Mesenchymal stem cell (in vitro differentiated cells and primary cell): Measurements from ENCODE around the gene ZSCAN12.
"Not testable (repeated sequence)": the region's sequence is repeated elsewhere in the genome, so short reads cannot be mapped to it uniquely, and the experiment has no call there.

Source experiments
- DNase-seq: peaks from one replicate; pipeline ENCODE4 v3.0.0-alpha.2; 2013
- H2AFZ ChIP-seq: one replicate; pipeline ENCODE4 v1.6.1; 2013; ENCODE audit warnings: low read depth, mild to moderate bottlenecking, control low read depth, inconsistent platforms, low read length, moderate library complexity
- H2AK5ac ChIP-seq: 2 replicates; pipeline ENCODE4 v1.6.1; 2013; ENCODE audit warnings: low read length, moderate library complexity, mild to moderate bottlenecking, inconsistent platforms; ENCODE audit not compliant: severe bottlenecking
- H2BK120ac ChIP-seq: one replicate; pipeline ENCODE4 v1.6.1; 2013; ENCODE audit warnings: low read depth, mild to moderate bottlenecking, inconsistent platforms, low read length, moderate library complexity
- H2BK12ac ChIP-seq, 2 experiments: one replicate each; pipeline ENCODE4 v1.6.1; 2013; ENCODE audit warnings: inconsistent platforms in 2 of 2, low read length in 2 of 2, mild to moderate bottlenecking in 2 of 2, moderate library complexity in 2 of 2, control low read depth in 1 of 2
- H2BK15ac ChIP-seq: one replicate; pipeline ENCODE4 v1.6.1; 2013; ENCODE audit warnings: mild to moderate bottlenecking, low read depth, inconsistent platforms; ENCODE audit not compliant: poor library complexity, severe bottlenecking
- H2BK5ac ChIP-seq: 2 replicates; pipeline ENCODE4 v1.6.1; 2013; ENCODE audit warnings: low read depth, mild to moderate bottlenecking, low read length, control low read depth, inconsistent platforms; ENCODE audit not compliant: poor library complexity, severe bottlenecking
- H3K14ac ChIP-seq, 2 experiments: one replicate each; pipeline ENCODE4 v1.6.1; 2013; ENCODE audit warnings: inconsistent platforms in 2 of 2, low read length in 2 of 2, control low read depth in 1 of 2, mild to moderate bottlenecking in 1 of 2, moderate library complexity in 1 of 2
- H3K18ac ChIP-seq, 2 experiments: one replicate each; pipeline ENCODE4 v1.6.1; 2013; ENCODE audit warnings: inconsistent platforms in 2 of 2, low read length in 2 of 2, control low read depth in 1 of 2, low read depth in 1 of 2, mild to moderate bottlenecking in 1 of 2
- H3K23ac ChIP-seq, 2 experiments: one replicate each; pipeline ENCODE4 v1.6.1; 2013; ENCODE audit warnings: inconsistent platforms in 2 of 2, low read length in 2 of 2, mild to moderate bottlenecking in 2 of 2, moderate library complexity in 2 of 2, control low read depth in 1 of 2
- H3K27ac ChIP-seq: 2 replicates; pipeline ENCODE4 v1.5.1; 2013; ENCODE audit warnings: mild to moderate bottlenecking, moderate library complexity, low read length, control low read depth, inconsistent platforms; ENCODE audit not compliant: poor library complexity, severe bottlenecking
- H3K27me3 ChIP-seq, 2 experiments: 2 replicates each; pipeline versions ENCODE4 v1.6.1 to v1.7.0; 2013; ENCODE audit warnings: low read length in 2 of 2, mild to moderate bottlenecking in 2 of 2, moderate library complexity in 2 of 2, control low read depth in 1 of 2, inconsistent platforms in 1 of 2; ENCODE audit not compliant: control insufficient read depth in 1 of 2, insufficient read depth in 1 of 2
- H3K36me3 ChIP-seq, 2 experiments: 2 replicates each; pipeline versions ENCODE4 v1.6.1 to v1.7.0; 2013; ENCODE audit warnings: low read length in 2 of 2, control low read depth in 1 of 2, inconsistent platforms in 1 of 2, low read depth in 1 of 2, mild to moderate bottlenecking in 1 of 2; ENCODE audit not compliant: insufficient read depth in 2 of 2, control insufficient read depth in 1 of 2
- H3K4ac ChIP-seq, 2 experiments: one replicate each; pipeline ENCODE4 v1.6.1; 2013; ENCODE audit warnings: inconsistent platforms in 2 of 2, low read length in 2 of 2, mild to moderate bottlenecking in 2 of 2, moderate library complexity in 2 of 2, control low read depth in 1 of 2, low read depth in 1 of 2
- H3K4me1 ChIP-seq: 2 replicates; pipeline ENCODE4 v1.6.1; 2013; ENCODE audit warnings: low read depth, low read length, control low read depth; ENCODE audit not compliant: control insufficient read depth, insufficient read depth
- H3K4me2 ChIP-seq: 2 replicates; pipeline ENCODE4 v1.6.1; 2013; ENCODE audit warnings: low read length, mild to moderate bottlenecking, inconsistent platforms; ENCODE audit not compliant: poor library complexity, severe bottlenecking
- H3K4me3 ChIP-seq, 2 experiments: 2 replicates each; pipeline versions ENCODE4 v1.5.1 to v1.7.0; 2013; ENCODE audit warnings: low read length in 2 of 2, mild to moderate bottlenecking in 2 of 2, control low read depth in 1 of 2, low read depth in 1 of 2; ENCODE audit not compliant: insufficient read depth in 1 of 2
- H3K79me1 ChIP-seq: replicated peaks from 2 replicates; pipeline ENCODE4 v1.6.1; 2013; ENCODE audit warnings: mild to moderate bottlenecking, control low read depth, low read length, inconsistent platforms; ENCODE audit not compliant: poor library complexity, severe bottlenecking
- H3K9ac ChIP-seq: 2 replicates; pipeline ENCODE4 v1.7.0; 2013; ENCODE audit warnings: mild to moderate bottlenecking, low read length, moderate library complexity
- H3K9me3 ChIP-seq: 2 replicates; pipeline ENCODE4 v1.7.0; 2013; ENCODE audit warnings: mild to moderate bottlenecking, low read length; ENCODE audit not compliant: control insufficient read depth
- H4K8ac ChIP-seq: one replicate; pipeline ENCODE4 v1.6.1; 2013; ENCODE audit warnings: inconsistent platforms, mild to moderate bottlenecking, low read length, moderate library complexity
- H4K91ac ChIP-seq: one replicate; pipeline ENCODE4 v1.6.1; 2013; ENCODE audit warnings: mild to moderate bottlenecking, low read length, inconsistent platforms
- WGBS: methylation state at CpG from one replicate; pipeline ENCODE4 v1.1.7; 2013; ENCODE audit warnings: mixed read lengths; 5-methylcytosine and 5-hydroxymethylcytosine counted together

The ZSCAN12 gene

DNA sequence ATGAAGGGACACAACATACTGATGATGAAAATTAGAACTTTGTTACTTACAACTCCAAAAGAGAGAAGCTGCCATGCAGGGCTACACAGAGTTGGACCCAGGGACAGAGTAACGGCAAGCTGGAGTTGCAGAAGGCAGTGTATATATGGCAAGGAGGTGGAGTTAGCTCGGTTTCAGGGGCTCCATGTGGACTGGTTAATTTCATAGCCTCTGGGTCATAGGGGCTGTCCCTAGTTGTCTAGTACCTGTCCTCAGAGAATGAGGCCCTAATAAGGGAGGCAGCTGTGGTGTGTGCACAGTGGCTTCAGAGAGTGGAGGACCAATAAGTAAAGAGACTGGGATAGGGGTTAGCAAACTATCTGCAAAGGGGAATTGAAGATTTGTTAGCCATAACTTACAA lies 7.9 kb upstream of the ZSCAN12 start:
- H3K4me3 ChIP-seq: no peak overlapping the region
- no peak overlapping the region for H3K14ac ChIP-seq
- no peak overlapping the region for H3K27ac ChIP-seq
- no peak overlapping the region for H3K18ac ChIP-seq
- no peak for DNase-seq
- H2AK5ac ChIP-seq: no peak overlapping the region
- no peak overlapping the region for H3K4me2 ChIP-seq
- no peak overlapping the region for H4K8ac ChIP-seq
- H3K9me3 ChIP-seq: no peaks in the 10 kb centered on the region
- H2AFZ ChIP-seq: no peak overlapping the region
- no peak overlapping the region for H3K9ac ChIP-seq
- no peak overlapping the region for H4K91ac ChIP-seq
- H3K27me3 ChIP-seq: peaks cover 0 to 9% of the 10 kb centered on the region in 2 experiments
- H3K4ac ChIP-seq: no peak overlapping the region
- H2BK5ac ChIP-seq: no peak overlapping the region
- no peaks in the 10 kb centered on the region for H3K79me1 ChIP-seq
- peak overlapping the region in 1 of 2 experiments; percentile 5 for H3K23ac ChIP-seq
- no peak overlapping the region for H2BK15ac ChIP-seq
- WGBS: 68% methylated on average over 2 of the region's 2 CpGs
- no peak overlapping the region for H2BK120ac ChIP-seq
- no peaks in the 10 kb centered on the region for H3K4me1 ChIP-seq
- no peaks in the 10 kb centered on the region for H3K36me3 ChIP-seq
- no peak overlapping the region for H2BK12ac ChIP-seq

DNA sequence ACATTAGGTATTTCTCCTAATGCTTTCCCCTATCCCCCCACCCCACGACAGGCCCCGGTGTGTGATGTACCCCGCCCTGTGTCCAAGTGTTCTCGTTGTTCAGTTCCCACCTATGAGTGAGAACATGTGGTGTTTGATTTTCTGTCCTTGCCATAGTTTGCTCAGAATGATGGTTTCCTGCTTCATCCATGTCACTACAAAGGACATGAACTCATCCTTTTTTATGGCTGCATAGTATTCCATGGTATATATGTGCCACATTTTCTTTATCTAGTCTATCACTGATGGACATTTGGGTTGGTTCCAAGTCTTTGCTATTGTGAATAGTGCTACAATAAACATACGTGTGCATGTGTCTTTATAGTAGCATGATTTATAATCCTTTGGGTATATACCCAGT lies 4.4 kb upstream of the ZSCAN12 start:
- not testable (repeated sequence) for H2AFZ ChIP-seq, H3K36me3 ChIP-seq, H3K27ac ChIP-seq, H2BK120ac ChIP-seq, H3K23ac ChIP-seq, H3K79me1 ChIP-seq, H3K4ac ChIP-seq, H3K9ac ChIP-seq, H3K4me2 ChIP-seq, H2BK15ac ChIP-seq, H2BK12ac ChIP-seq, H3K4me1 ChIP-seq, H3K14ac ChIP-seq, H2AK5ac ChIP-seq, H3K9me3 ChIP-seq, H2BK5ac ChIP-seq, DNase-seq, H4K91ac ChIP-seq, H4K8ac ChIP-seq, H3K18ac ChIP-seq, H3K4me3 ChIP-seq
- H3K27me3 ChIP-seq: peaks cover 0 to 14% of the 10 kb centered on the region in 2 experiments
- no CpG with 5 or more reads among the region's 5 CpGs for WGBS

DNA sequence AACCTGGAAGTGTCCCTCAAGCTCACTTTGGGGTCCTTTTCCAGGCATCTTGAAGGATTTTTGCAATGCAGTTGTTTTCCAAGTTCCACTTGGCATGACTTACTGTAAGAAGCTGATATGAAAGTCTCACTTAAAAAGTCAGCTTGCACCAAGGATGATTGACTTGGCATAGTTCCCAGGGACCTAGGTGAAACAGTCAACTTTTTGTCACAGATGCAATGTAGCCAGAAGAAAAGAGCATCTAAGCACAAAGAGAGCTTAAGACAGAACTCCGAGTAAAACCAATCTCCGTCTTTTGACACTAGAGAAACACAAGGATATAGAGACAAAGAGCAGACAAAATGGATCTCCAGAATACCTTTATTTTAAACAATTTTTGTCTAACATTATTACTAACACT lies 2.6 kb upstream of the ZSCAN12 start:
- H3K23ac ChIP-seq: no peak overlapping the region
- no peak overlapping the region for H3K9ac ChIP-seq
- peaks cover 5% of the 10 kb centered on the region for H3K79me1 ChIP-seq
- H2BK5ac ChIP-seq: no peak overlapping the region
- H4K8ac ChIP-seq: no peak overlapping the region
- H4K91ac ChIP-seq: no peak overlapping the region
- H2AK5ac ChIP-seq: no peak overlapping the region
- H2BK15ac ChIP-seq: no peak overlapping the region
- no peaks in the 10 kb centered on the region for H3K9me3 ChIP-seq
- H3K4ac ChIP-seq: no peak overlapping the region
- no peak overlapping the region for H3K18ac ChIP-seq
- no peak overlapping the region for H3K14ac ChIP-seq
- H2AFZ ChIP-seq: no peak overlapping the region
- no peak overlapping the region for H2BK12ac ChIP-seq
- H3K4me1 ChIP-seq: peaks cover 3% of the 10 kb centered on the region
- H3K4me3 ChIP-seq: no peak overlapping the region
- no peak overlapping the region for H3K27ac ChIP-seq
- WGBS: 93% methylated on average over 2 of the region's 2 CpGs
- peaks cover 3 to 10% of the 10 kb centered on the region in 2 experiments for H3K36me3 ChIP-seq
- H2BK120ac ChIP-seq: no peak overlapping the region
- H3K27me3 ChIP-seq: peaks cover 0 to 10% of the 10 kb centered on the region in 2 experiments
- H3K4me2 ChIP-seq: no peak overlapping the region
- no peak for DNase-seq

DNA sequence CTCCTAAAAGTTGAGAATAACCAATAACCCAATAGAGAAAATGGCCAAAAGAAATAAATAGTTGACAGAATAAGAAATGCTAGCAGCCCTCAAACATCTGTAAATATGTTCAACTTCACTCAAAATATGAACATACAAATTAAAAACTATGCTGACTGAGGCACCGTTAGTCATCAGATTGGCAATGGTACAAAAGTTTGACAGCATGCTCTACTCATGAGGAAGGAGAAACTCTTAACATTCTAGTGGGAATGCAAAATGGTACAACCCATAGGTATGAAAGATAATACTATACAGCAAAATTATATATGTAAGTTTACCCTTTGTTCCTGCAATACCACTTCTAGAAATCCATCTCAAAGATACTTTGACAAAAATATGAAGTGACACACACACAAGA lies 1.6 kb upstream of the ZSCAN12 start:
- no CpG with 5 or more reads among the region's 1 CpG for WGBS
- no peak overlapping the region for H2BK15ac ChIP-seq
- H3K4ac ChIP-seq: no peak overlapping the region
- no peak overlapping the region for H2BK12ac ChIP-seq
- no peak overlapping the region for H4K8ac ChIP-seq
- DNase-seq: no peak
- no peak overlapping the region for H4K91ac ChIP-seq
- no peaks in the 10 kb centered on the region for H3K9me3 ChIP-seq
- peaks cover 6 to 20% of the 10 kb centered on the region in 2 experiments for H3K36me3 ChIP-seq
- no peak overlapping the region for H2AK5ac ChIP-seq
- H3K27ac ChIP-seq: no peak overlapping the region
- no peak overlapping the region for H3K14ac ChIP-seq
- no peak overlapping the region for H3K18ac ChIP-seq
- no peak overlapping the region for H3K4me3 ChIP-seq
- no peak overlapping the region for H3K23ac ChIP-seq
- H3K27me3 ChIP-seq: peaks cover 0 to 9% of the 10 kb centered on the region in 2 experiments
- no peak overlapping the region for H2AFZ ChIP-seq
- no peak overlapping the region for H3K9ac ChIP-seq
- peaks cover 5% of the 10 kb centered on the region for H3K79me1 ChIP-seq
- H2BK120ac ChIP-seq: no peak overlapping the region
- H3K4me2 ChIP-seq: no peak overlapping the region
- H2BK5ac ChIP-seq: no peak overlapping the region
- H3K4me1 ChIP-seq: peaks cover 6% of the 10 kb centered on the region
